Keratinocyte (primary cell): Measurements from ENCODE around the gene SMURF1. TPM values are rescaled to one million over a fixed set of nuclear protein-coding genes. Genes with fewer than 3 reads are reported as not detected.

Source experiments
- DNase-seq: peaks from one replicate; pipeline ENCODE4 v3.0.0-alpha.2; 2011; ENCODE audit warnings: low read depth, missing footprints, low spot score
- FAIRE-seq: peaks from 2 replicates; lab custom pipeline; 2011; peaks lifted over from hg19 to GRCh38; lab: Jason Lieb, UNC
- H2AFZ ChIP-seq: 2 replicates; pipeline ENCODE4 v1.6.0; 2012; ENCODE audit warnings: low read length, control low read depth, inconsistent platforms; ENCODE audit not compliant: control insufficient read depth
- H3K27ac ChIP-seq: 2 replicates; pipeline ENCODE4 v1.5.1; 2011; ENCODE audit warnings: low read length; ENCODE audit not compliant: control insufficient read depth, insufficient read depth
- H3K27me3 ChIP-seq: 3 replicates; pipeline ENCODE4 v1.6.0; 2011; ENCODE audit warnings: low read length; ENCODE audit not compliant: control insufficient read depth, insufficient read depth; ENCODE audit errors: extremely low read depth
- H3K36me3 ChIP-seq, 2 experiments: 2 replicates in 1 of 2; 3 replicates in 1 of 2; pipeline ENCODE4 v1.5.1; 2011; ENCODE audit warnings: low read length in 2 of 2, mild to moderate bottlenecking in 1 of 2; ENCODE audit not compliant: control insufficient read depth in 2 of 2, insufficient read depth in 2 of 2; ENCODE audit errors: extremely low read depth in 1 of 2
- H3K4me1 ChIP-seq: 3 replicates; pipeline ENCODE4 v1.5.1; 2011; ENCODE audit warnings: low read length; ENCODE audit not compliant: control insufficient read depth, insufficient read depth; ENCODE audit errors: extremely low read depth
- H3K4me2 ChIP-seq: 3 replicates; pipeline ENCODE4 v1.6.0; 2011; ENCODE audit warnings: low read depth, low read length; ENCODE audit not compliant: control insufficient read depth, insufficient read depth; ENCODE audit errors: extremely low read depth
- H3K4me3 ChIP-seq, 3 experiments: fragments of 200-600 bp in 1 of 3; sonication (generic) in 1 of 3; 2 replicates in 2 of 3; 3 replicates in 1 of 3; pipeline ENCODE4 v1.5.1; 2011 to 2016; ENCODE audit warnings: low read length in 3 of 3, mild to moderate bottlenecking in 3 of 3, control low read depth in 2 of 3, inconsistent platforms in 1 of 3, low read depth in 1 of 3, mixed read lengths in 1 of 3, mixed run types in 1 of 3, moderate library complexity in 1 of 3; ENCODE audit not compliant: control insufficient read depth in 2 of 3, insufficient read depth in 2 of 3; ENCODE audit errors: extremely low read depth in 1 of 3
- H3K79me2 ChIP-seq: 2 replicates; pipeline ENCODE4 v1.6.0; 2012; ENCODE audit warnings: low read length; ENCODE audit not compliant: control insufficient read depth, insufficient read depth
- H3K9ac ChIP-seq: 3 replicates; pipeline ENCODE4 v1.6.0; 2011; ENCODE audit warnings: low read length; ENCODE audit not compliant: control insufficient read depth, insufficient read depth; ENCODE audit errors: extremely low read depth
- H3K9me1 ChIP-seq: 3 replicates; pipeline ENCODE4 v1.6.0; 2011; ENCODE audit warnings: low read length; ENCODE audit not compliant: control insufficient read depth, insufficient read depth; ENCODE audit errors: extremely low read depth
- H3K9me3 ChIP-seq: 2 replicates; pipeline ENCODE4 v1.5.1; 2012; ENCODE audit warnings: low read depth, low read length; ENCODE audit not compliant: control insufficient read depth
- H4K20me1 ChIP-seq: 3 replicates; pipeline ENCODE4 v1.6.0; 2011; ENCODE audit warnings: low read length; ENCODE audit not compliant: control insufficient read depth, insufficient read depth; ENCODE audit errors: extremely low read depth
- CTCF ChIP-seq, 3 experiments: IDR thresholded peaks in 1 of 3; conservative IDR thresholded peaks in 1 of 3; optimal IDR thresholded peaks in 1 of 3; 2 replicates in 2 of 3; 3 replicates in 1 of 3; pipeline versions ENCODE3 to v1.5.1; 2011; ENCODE audit warnings: low read length in 3 of 3, mild to moderate bottlenecking in 3 of 3, moderate library complexity in 2 of 3, control low read depth in 1 of 3, inconsistent platforms in 1 of 3; ENCODE audit not compliant: insufficient read depth in 2 of 3; ENCODE audit errors: extremely low read depth in 1 of 3
- EZH2 ChIP-seq: IDR thresholded peaks from one replicate; pipeline ENCODE4 v1.6.1; 2012; ENCODE audit warnings: inconsistent platforms, mild to moderate bottlenecking, low read length, moderate library complexity
- dilution Hi-C: fragments of 300-500 bp; cut with MboI; formaldehyde crosslinking; loops from one replicate; pipeline ENCODE4 v1.7.0; 2020; ENCODE audit warnings: low sequenced_read_pairs; ENCODE audit not compliant: extremely low pct_ligation_motif_present
- polyA plus RNA-seq, 5 experiments: library from polyadenylated mRNA; depleted of rRNA in 3 of 5; stranded (reverse) in 3 of 5; stranded (forward) in 1 of 5; unstranded in 1 of 5; fragments of >200 nt; gene quantifications; 1 replicate in 1 of 5; 2 replicates in 3 of 5; 3 replicates in 1 of 5; pipeline versions ENCODE4 v1.2.1 to v1.2.3, GENCODE V29; 2011 to 2012; ENCODE audit warnings: missing spikeins in 2 of 5, low read depth in 1 of 5, low replicate concordance in 1 of 5

The SMURF1 gene
- polyA plus RNA-seq, 1 donor (not counting 4 experiments of a cell fraction or from before 2014, with no cell fraction given) = 22.2 TPM

GRCh38 chr7:99180067-99180650, 36.3 kb upstream of the SMURF1 start:
- Histone ChIP-seq H3K4me1 (no peaks in the 10 kb centered on the region), H3K27me3 (no peaks in the 10 kb centered on the region), H3K9me3 (no peaks in the 10 kb centered on the region), H3K9ac (no peak overlapping the region), H2AFZ (no peak overlapping the region), H3K4me2 (no peak overlapping the region), H3K36me3 (no peaks in the 10 kb centered on the region), H3K27ac (no peak overlapping the region), H4K20me1 (no peaks in the 10 kb centered on the region), H3K9me1 (no peaks in the 10 kb centered on the region), H3K4me3 (no peak overlapping the region), H3K79me2 (no peaks in the 10 kb centered on the region)
- DNase-seq (no peak), FAIRE-seq (no peak)
- TF ChIP-seq CTCF (optimal IDR thresholded peaks at IDR 0.05 in 1 of 3, IDR thresholded peaks at IDR 0.05 in 1 of 3, conservative IDR thresholded peaks at IDR 0.05 in 1 of 3; ENCODE audit: extremely low read depth in 1 of 3, insufficient read depth in 2 of 3, low read length in 3 of 3) (no peak), EZH2 (no peak)
- dilution Hi-C loops = no loop called here

DNA sequence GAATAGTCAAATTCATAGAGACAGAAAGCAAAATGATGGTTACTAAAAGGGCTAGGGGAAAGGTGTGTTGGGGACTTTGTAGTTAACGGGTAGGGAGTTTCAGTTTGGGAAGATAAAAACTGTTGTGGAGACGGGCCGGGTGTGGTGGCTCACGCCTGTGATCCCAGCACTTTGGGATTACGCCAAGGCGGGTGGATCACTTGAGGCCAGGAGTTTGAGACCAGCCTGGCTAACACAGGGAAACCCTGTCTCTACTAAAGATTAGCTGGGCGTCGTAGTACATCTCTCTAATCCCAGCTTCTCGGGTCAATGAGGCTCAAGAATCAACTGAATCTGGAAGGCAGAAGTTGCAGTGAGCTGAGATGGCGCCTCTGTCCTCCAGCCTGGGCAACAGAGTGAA, 33.3 kb upstream of the SMURF1 start:
- no peak for FAIRE-seq
- Histone ChIP-seq H3K9me3 (no peaks in the 10 kb centered on the region), H3K9ac (no peak overlapping the region), H3K4me1 (no peaks in the 10 kb centered on the region), H3K4me2 (no peak overlapping the region), H4K20me1 (no peaks in the 10 kb centered on the region), H3K4me3 (no peak overlapping the region), H3K36me3 (no peaks in the 10 kb centered on the region), H3K79me2 (no peaks in the 10 kb centered on the region), H3K27me3 (no peaks in the 10 kb centered on the region), H3K27ac (no peak overlapping the region), H2AFZ (no peak overlapping the region), H3K9me1 (no peaks in the 10 kb centered on the region)
- no peak for TF ChIP-seq EZH2
- no peak for TF ChIP-seq CTCF (optimal IDR thresholded peaks at IDR 0.05 in 1 of 3, IDR thresholded peaks at IDR 0.05 in 1 of 3, conservative IDR thresholded peaks at IDR 0.05 in 1 of 3; ENCODE audit: extremely low read depth in 1 of 3, insufficient read depth in 2 of 3, low read length in 3 of 3)
- DNase-seq = no peak
- dilution Hi-C loops = no loop called here
